H1 (cell line): ENCODE measurements around the gene SMIM35. TPM values are rescaled to one million over a fixed set of nuclear protein-coding genes. Genes with fewer than 3 reads are reported as not detected.
A peak's percentile ranks its signal among the peaks of the same experiment; 100 is the strongest.

Experiments used
- CTCF ChIA-PET: fragments of 300-600 bp; sonication (Branson Sonifier 250); formaldehyde crosslinking; loops from one replicate; lab custom pipeline; 2021; ENCODE audit not compliant: partially characterized antibody; lab: Charles Lee
- POLR2A ChIA-PET: fragments of 300-600 bp; sonication (Branson Sonifier 250); formaldehyde crosslinking; loops from one replicate; lab custom pipeline; 2021; ENCODE audit warnings: inconsistent platforms; ENCODE audit not compliant: partially characterized antibody; lab: Charles Lee
- DNase-seq, 2 experiments: peaks; one replicate each; pipeline versions ENCODE4 v3.0.0 to v3.0.0-alpha.2; 2010 to 2022; ENCODE audit warnings: low spot score in 2 of 2, low read depth in 1 of 2, mixed read lengths in 1 of 2
- FAIRE-seq: peaks from 2 replicates; lab custom pipeline; 2011; peaks lifted over from hg19 to GRCh38; lab: Jason Lieb, UNC
- H2AFZ ChIP-seq: 2 replicates; pipeline ENCODE4 v1.8.1; 2012; ENCODE audit warnings: low read length, inconsistent platforms
- H2AK5ac ChIP-seq: 2 replicates; pipeline ENCODE4 v1.6.1; 2013; ENCODE audit warnings: low read depth, low read length
- H2BK120ac ChIP-seq: replicated peaks from 2 replicates; pipeline ENCODE3; 2013; ENCODE audit warnings: low read depth, low read length, inconsistent platforms
- H2BK12ac ChIP-seq: 2 replicates; pipeline ENCODE4 v1.6.1; 2013; ENCODE audit warnings: low read depth, low read length
- H2BK15ac ChIP-seq: 2 replicates; pipeline ENCODE4 v1.6.1; 2013; ENCODE audit warnings: low read length
- H2BK20ac ChIP-seq: 2 replicates; pipeline ENCODE4 v1.6.1; 2013; ENCODE audit warnings: low read length
- H2BK5ac ChIP-seq: 2 replicates; pipeline ENCODE4 v1.6.1; 2013; ENCODE audit warnings: low read depth, low read length
- H3K14ac ChIP-seq: 2 replicates; pipeline ENCODE4 v1.6.1; 2013; ENCODE audit warnings: inconsistent platforms; ENCODE audit not compliant: insufficient read length
- H3K18ac ChIP-seq: 2 replicates; pipeline ENCODE4 v1.6.1; 2013; ENCODE audit warnings: low read length; ENCODE audit errors: extremely low read depth
- H3K23ac ChIP-seq: 2 replicates; pipeline ENCODE4 v1.6.1; 2013; ENCODE audit warnings: inconsistent platforms; ENCODE audit not compliant: insufficient read length
- H3K23me2 ChIP-seq: 2 replicates; pipeline ENCODE4 v1.6.1; 2013; ENCODE audit warnings: low read depth, low read length
- H3K27ac ChIP-seq: 2 replicates; pipeline ENCODE4 v1.6.1; 2011; ENCODE audit warnings: low read depth, low read length, inconsistent platforms
- H3K27me3 ChIP-seq, 4 experiments: replicated peaks in 1 of 4; 1 replicate in 1 of 4; 2 replicates in 3 of 4; pipeline versions ENCODE4 v1.6.1 to v1.8.1; 2011 to 2013; ENCODE audit warnings: low read length in 3 of 4, mild to moderate bottlenecking in 3 of 4, inconsistent platforms in 2 of 4, mixed read lengths in 2 of 4, moderate library complexity in 1 of 4; ENCODE audit not compliant: control insufficient read depth in 3 of 4, insufficient read depth in 3 of 4; ENCODE audit errors: extremely low read depth in 1 of 4
- H3K36me3 ChIP-seq, 4 experiments: 2 replicates each; pipeline versions ENCODE4 v1.6.1 to v1.8.1; 2011 to 2013; ENCODE audit warnings: mild to moderate bottlenecking in 4 of 4, low read length in 3 of 4, moderate library complexity in 2 of 4, control low read depth in 1 of 4, inconsistent platforms in 1 of 4; ENCODE audit not compliant: insufficient read depth in 4 of 4, control insufficient read depth in 2 of 4
- H3K4ac ChIP-seq: replicated peaks from 2 replicates; pipeline ENCODE3; 2013; ENCODE audit warnings: low read length, low read depth, mixed read lengths, inconsistent platforms; ENCODE audit not compliant: insufficient read length
- H3K4me1 ChIP-seq, 4 experiments: replicated peaks in 1 of 4; 1 replicate in 1 of 4; 2 replicates in 3 of 4; pipeline versions ENCODE4 v1.6.1 to v1.8.1; 2011 to 2013; ENCODE audit warnings: low read length in 3 of 4, inconsistent platforms in 2 of 4, mixed read lengths in 1 of 4; ENCODE audit not compliant: insufficient read depth in 4 of 4, control insufficient read depth in 3 of 4
- H3K4me2 ChIP-seq, 2 experiments: 2 replicates each; pipeline versions ENCODE4 v1.6.1 to v1.8.1; 2011 to 2013; ENCODE audit warnings: low read depth in 2 of 2, low read length in 2 of 2, control low read depth in 1 of 2, inconsistent platforms in 1 of 2, mild to moderate bottlenecking in 1 of 2; ENCODE audit not compliant: insufficient read depth in 1 of 2
- H3K4me3 ChIP-seq, 4 experiments: fragments of 200-600, 300-600 bp in 1 of 4; sonication (generic), shearing (Covaris generic), sonication (Bioruptor Twin) in 1 of 4; 2 replicates each; pipeline versions ENCODE4 v1.5.1 to v1.8.1; 2011 to 2016; ENCODE audit warnings: low read length in 4 of 4, low read depth in 3 of 4, control low read depth in 2 of 4, inconsistent platforms in 2 of 4, mild to moderate bottlenecking in 2 of 4, mixed read lengths in 1 of 4, moderate library complexity in 1 of 4; ENCODE audit not compliant: insufficient read depth in 2 of 4; ENCODE audit errors: extremely low read depth in 1 of 4
- H3K56ac ChIP-seq: replicated peaks from 2 replicates; pipeline ENCODE3; 2013; ENCODE audit warnings: low read depth, mild to moderate bottlenecking, mixed read lengths, low read length, inconsistent platforms; ENCODE audit not compliant: insufficient read length
- H3K79me1 ChIP-seq: 2 replicates; pipeline ENCODE4 v1.6.1; 2013; ENCODE audit warnings: low read depth, low read length, control low read depth
- H3K79me2 ChIP-seq, 2 experiments: 2 replicates each; pipeline versions ENCODE4 v1.6.1 to v1.8.1; 2012 to 2013; ENCODE audit warnings: low read length in 2 of 2, mild to moderate bottlenecking in 2 of 2, inconsistent platforms in 1 of 2; ENCODE audit not compliant: insufficient read depth in 2 of 2, control insufficient read depth in 1 of 2
- H3K9ac ChIP-seq, 4 experiments: replicated peaks in 1 of 4; 1 replicate in 1 of 4; 2 replicates in 3 of 4; pipeline versions ENCODE4 v1.6.1 to v1.8.1; 2011 to 2013; ENCODE audit warnings: low read depth in 3 of 4, low read length in 3 of 4, control low read depth in 2 of 4, mild to moderate bottlenecking in 2 of 4, moderate library complexity in 2 of 4, inconsistent platforms in 1 of 4; ENCODE audit errors: extremely low read depth in 1 of 4
- H3K9me3 ChIP-seq, 2 experiments: 2 replicates each; pipeline versions ENCODE4 v1.6.1 to v1.8.1; 2012 to 2013; ENCODE audit warnings: mild to moderate bottlenecking in 2 of 2, moderate library complexity in 2 of 2, control low read depth in 1 of 2, inconsistent platforms in 1 of 2, low read depth in 1 of 2, low read length in 1 of 2, mixed read lengths in 1 of 2; ENCODE audit not compliant: insufficient read depth in 2 of 2
- H4K20me1 ChIP-seq, 2 experiments: replicated peaks in 1 of 2; 2 replicates each; pipeline versions ENCODE3 to v1.8.1; 2011 to 2013; ENCODE audit warnings: inconsistent platforms in 2 of 2, low read length in 2 of 2, mild to moderate bottlenecking in 1 of 2; ENCODE audit not compliant: insufficient read depth in 2 of 2, control insufficient read depth in 1 of 2
- H4K5ac ChIP-seq: 2 replicates; pipeline ENCODE4 v1.6.1; 2013; ENCODE audit warnings: low read length, low read depth, mixed read lengths, inconsistent platforms; ENCODE audit not compliant: insufficient read length
- H4K8ac ChIP-seq: 2 replicates; pipeline ENCODE4 v1.8.0; 2013; ENCODE audit warnings: mild to moderate bottlenecking, moderate library complexity, low read length, inconsistent platforms; ENCODE audit not compliant: insufficient read depth; ENCODE audit errors: extremely low read depth
- H4K91ac ChIP-seq: replicated peaks from 2 replicates; pipeline ENCODE3; 2013; ENCODE audit warnings: low read length, mixed read lengths, inconsistent platforms; ENCODE audit not compliant: insufficient read length
- KDM1A ChIP-seq: fragments of 200-600, 300-600 bp; sonication (generic); IDR thresholded peaks from 2 replicates; pipeline ENCODE4 v1.7.1; 2016; ENCODE audit warnings: mild to moderate bottlenecking, low read length, borderline replicate concordance
- SRF ChIP-seq: IDR thresholded peaks from 2 replicates; pipeline ENCODE4 v1.6.1; 2011; ENCODE audit warnings: mild to moderate bottlenecking, low read depth, low read length, moderate library complexity
- polyA plus RNA-seq, 7 experiments: library from polyadenylated mRNA; depleted of rRNA in 3 of 7; stranded (reverse) in 5 of 7; unstranded in 2 of 7; fragments of >200 nt in 5 of 7; fragments of 200-250 nt in 2 of 7; gene quantifications; 1 replicate in 5 of 7; 2 replicates in 1 of 7; 4 replicates in 1 of 7; pipeline versions ENCODE4 v1.2.1 to v1.2.3, GENCODE V29; 2011 to 2013; ENCODE audit warnings: missing spikeins in 2 of 7, mixed read lengths in 2 of 7
- total RNA-seq: library from RNA; stranded (reverse); fragmentation: NEBNext Ultra II Directional; extraction: Animal tissue kit (Norgen Biotek cat#: 25700); gene quantifications from 2 replicates; pipeline ENCODE4 v1.2.1, GENCODE V29; 2021

Gene SMIM35
- total and polyA plus RNA-seq, 2 of the 8 experiments (the other 6 are each of a cell fraction or from before 2014, with no cell fraction given) = not detected

GRCh38 chr11:118084656-118085055 lies 2.1 kb downstream of the SMIM35 start:
- Histone ChIP-seq H3K27me3 (no peaks in the 10 kb centered on the region), H3K4ac (no peak overlapping the region), H2AFZ (no peak overlapping the region), H3K79me1 (no peaks in the 10 kb centered on the region), H3K27ac (no peak overlapping the region), H4K91ac (no peak overlapping the region), H4K20me1 (no peaks in the 10 kb centered on the region), H2BK15ac (no peak overlapping the region), H2BK20ac (no peak overlapping the region), H4K8ac (no peak overlapping the region), H3K23ac (no peak overlapping the region), H2BK5ac (0 out of 2 replicates have a peak overlapping the region, but pooled peaks have one; percentile 8), H3K56ac (no peak overlapping the region), H3K14ac (no peak overlapping the region), H3K4me3 (no peak overlapping the region), H2BK120ac (no peak overlapping the region), H3K18ac (no peak overlapping the region), H3K4me2 (no peak overlapping the region), H2BK12ac (no peak overlapping the region), H4K5ac (no peak overlapping the region), H2AK5ac (no peak overlapping the region), H3K9ac (no peak overlapping the region), H3K36me3 (no peaks in the 10 kb centered on the region), H3K9me3 (peaks cover 8 to 21% of the 10 kb centered on the region in 2 experiments; a peak in 3 of 4 replicates), H3K4me1 (peaks cover 2 to 5% (median 4%) of the 10 kb centered on the region in 4 experiments; a peak in 4 of 7 replicates), H3K79me2 (no peaks in the 10 kb centered on the region), H3K23me2 (no peaks in the 10 kb centered on the region)
- no peak for FAIRE-seq
- CTCF ChIA-PET = interaction anchor here (0.8 to 1.9 kb wide), 3 partner anchors 8 to 267 kb away, joined by 4 to 5 read pairs (median 4); no protein-coding TSS in a partner anchor
- TF ChIP-seq SRF (no peak), KDM1A (0 out of 2 replicates have a peak, but pooled peaks have one; percentile 56)
- POLR2A ChIA-PET = no interaction called here
- DNase-seq = no peak
